HUDEP-2 (cell line): ENCODE results near the gene ADAM10.
"Not testable (repeated sequence)": the region's sequence is repeated elsewhere in the genome, so short reads cannot be mapped to it uniquely, and the experiment has no call there.

ENCODE experiments used
- DNase-seq, 76 experiments: peaks; one replicate each; lab custom pipeline; 2025; ENCODE audit not compliant: unreplicated experiment in 76 of 76; lab: John Stamatoyannopoulos, UW

The ADAM10 gene

DNA sequence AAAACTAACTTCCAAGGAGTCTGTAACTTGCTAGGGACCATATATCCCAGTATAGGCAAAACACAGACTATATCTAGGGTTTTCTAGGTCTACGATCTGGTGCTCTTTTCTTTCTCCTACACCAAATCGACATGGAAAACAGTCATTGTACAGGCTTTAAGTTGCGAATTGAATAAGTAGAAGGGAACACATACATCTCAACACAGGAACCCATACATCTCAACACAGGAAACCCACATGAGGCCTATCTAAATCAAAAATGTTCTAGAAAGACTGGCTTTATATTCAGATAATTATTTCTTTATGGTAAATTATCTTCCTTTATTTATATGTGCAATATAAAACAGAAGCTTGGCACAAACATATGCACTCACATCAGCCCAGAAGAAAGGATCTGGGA is 126.6 kb downstream of the ADAM10 start:
- DNase-seq: no peak

GRCh38 chr15:58620268-58620667 is 129.2 kb downstream of the ADAM10 start:
- not testable (repeated sequence) for DNase-seq

DNA sequence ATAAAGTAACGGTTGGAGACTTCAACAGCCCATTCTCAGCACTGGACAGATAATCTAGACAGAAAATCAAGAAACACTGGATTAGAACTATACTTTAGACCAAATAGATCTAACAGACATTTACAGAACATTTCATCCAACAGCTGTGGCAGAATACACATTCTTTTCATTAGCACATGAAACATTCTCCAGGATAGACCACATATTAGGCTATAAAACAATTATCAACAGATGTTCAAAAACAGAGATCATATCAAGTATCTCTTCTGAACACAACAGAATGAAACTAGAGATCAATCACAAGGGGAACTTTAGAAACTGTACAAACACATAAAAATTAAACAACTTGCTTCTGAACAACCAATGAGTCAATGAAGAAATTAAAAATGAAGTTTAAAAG is 133.3 kb downstream of the ADAM10 start:
- no peak for DNase-seq

DNA sequence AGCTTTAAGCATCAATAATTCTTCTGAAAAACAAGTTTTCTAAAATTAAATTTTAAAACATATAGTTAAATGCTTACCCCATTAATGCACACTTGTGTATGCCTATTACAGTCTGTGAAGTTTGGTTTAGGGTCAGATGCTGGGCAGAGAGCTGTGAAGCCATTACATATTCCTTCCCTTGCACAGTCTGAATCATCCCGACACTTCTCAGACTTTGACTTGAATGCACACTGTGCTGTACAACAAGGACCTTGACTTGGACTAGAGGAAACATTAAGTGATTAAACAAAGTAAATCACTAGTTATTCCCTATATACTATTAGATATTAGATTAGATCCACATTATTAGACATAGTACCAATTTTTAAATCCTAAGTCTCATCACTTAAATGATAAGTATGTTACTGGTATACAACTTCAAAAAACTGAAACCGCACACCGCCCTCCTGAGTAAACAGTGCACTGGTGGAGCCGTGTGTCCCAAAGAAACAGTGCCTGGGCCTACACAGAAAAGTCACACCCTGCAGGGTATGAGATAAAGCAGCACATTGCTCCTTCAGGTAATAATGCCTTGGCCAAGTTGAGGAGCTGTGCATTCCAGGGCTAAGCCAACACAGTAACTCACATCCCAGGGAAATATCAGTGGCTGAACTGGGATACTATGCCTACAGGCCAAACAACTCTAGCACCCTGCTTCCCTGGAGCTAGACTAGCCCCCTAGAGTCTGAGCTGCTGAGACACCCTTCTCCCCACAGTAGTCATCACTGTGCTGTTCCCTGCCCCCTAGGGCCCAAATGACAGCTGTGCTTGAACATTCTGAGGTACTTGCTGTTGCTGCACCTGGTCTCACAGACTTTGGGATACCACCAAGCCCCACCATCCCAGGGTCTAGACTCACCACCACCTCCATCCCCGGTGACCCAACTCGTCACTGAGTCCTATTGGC is 137.5 kb downstream of the ADAM10 start:
- DNase-seq: no peak

DNA sequence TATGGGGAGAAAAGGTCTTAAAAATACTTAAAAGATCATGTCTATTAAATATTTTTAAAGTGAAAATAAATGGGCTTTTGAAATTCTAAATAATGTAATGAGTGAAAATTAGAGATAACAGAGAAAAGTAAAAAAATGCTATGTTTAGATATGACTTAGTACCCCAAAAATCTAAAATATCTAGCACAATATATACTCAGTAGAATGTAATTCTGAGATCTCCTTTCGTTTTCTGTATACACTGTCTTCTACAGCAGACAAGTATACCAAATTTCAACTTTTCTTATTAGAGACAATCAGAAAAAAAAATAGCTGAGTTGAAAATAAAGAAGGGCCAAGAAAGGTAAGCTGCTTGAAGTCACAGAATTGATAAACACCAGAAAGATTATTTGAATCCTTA is 140.8 kb downstream of the ADAM10 start:
- no peak for DNase-seq

GRCh38 chr15:58608129-58608590 is 141.3 kb downstream of the ADAM10 start:
- no peak for DNase-seq

GRCh38 chr15:58606577-58607080 is 142.9 kb downstream of the ADAM10 start:
- no peak for DNase-seq

DNA sequence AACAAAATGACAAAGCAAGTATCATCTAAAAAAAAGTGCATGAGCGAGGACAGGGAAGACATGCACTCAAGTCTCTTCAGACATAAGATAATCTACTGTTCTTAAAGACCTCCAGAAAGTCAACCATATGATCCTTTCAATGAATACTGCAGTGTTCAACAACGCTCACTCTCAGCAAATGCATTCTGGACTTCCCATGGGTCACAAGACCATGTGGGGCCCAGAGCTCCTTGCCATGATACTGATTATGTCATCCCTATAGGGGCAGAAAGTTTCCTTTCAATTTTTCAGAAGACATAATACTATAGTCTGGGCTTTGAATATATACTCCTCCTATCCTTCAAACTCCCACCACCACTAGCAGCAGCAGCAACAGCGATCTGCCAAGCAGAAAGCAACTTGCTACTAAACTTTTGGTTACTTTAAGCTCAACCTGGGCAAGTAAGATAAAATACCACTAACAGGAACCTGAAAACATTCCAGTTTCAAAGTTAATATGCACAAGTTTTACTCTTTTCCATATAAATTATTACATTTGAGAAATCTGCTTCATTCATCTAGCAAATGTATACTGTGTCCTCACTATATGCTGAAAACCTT is 143.5 kb downstream of the ADAM10 start:
- no peak for DNase-seq

DNA sequence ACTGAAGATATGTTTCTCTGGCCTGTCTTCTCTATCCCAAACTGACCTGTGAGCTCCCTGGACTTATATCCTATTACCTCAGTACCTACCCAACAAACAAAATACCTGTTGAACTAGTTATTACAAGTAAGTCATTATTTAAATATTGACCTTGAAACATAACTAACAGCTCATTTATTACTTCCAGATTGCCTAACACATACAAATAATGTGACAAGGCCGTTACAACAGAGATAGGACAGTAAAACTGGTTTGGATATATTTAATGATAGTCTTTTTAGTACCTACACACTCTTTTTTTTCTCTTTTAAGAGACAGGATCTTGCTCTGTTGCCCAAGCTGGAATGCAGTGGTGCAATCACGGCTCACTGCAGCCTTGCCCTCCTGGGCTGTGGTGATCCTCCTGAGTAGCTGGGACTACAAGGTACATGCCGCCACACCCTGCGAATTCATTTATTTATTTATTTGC is 145.0 kb downstream of the ADAM10 start:
- no peak for DNase-seq

DNA sequence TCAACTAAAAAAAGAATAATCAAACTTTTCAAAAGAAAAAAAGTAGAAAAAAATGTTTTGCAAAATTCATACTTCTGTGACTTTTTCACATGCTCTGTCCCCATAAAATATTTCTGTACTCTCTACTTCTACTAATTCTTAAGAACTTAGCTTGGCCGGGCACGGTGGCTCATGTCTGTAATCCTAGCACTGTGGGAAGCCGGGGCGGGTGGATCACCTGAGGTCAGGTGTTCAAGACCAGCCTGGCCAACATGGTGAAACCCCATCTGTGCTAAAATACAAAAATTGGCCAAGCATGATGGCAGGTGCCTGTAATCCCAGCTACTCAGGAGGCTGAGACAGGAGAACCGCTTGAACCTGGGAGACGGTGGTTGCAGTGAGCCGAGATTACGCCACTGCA is 145.6 kb downstream of the ADAM10 start:
- not testable (repeated sequence) for DNase-seq

- no peak for DNase-seq
These were observed 146.7 kb downstream of the ADAM10 start for GRCh38 chr15:58602823-58603222.

DNA sequence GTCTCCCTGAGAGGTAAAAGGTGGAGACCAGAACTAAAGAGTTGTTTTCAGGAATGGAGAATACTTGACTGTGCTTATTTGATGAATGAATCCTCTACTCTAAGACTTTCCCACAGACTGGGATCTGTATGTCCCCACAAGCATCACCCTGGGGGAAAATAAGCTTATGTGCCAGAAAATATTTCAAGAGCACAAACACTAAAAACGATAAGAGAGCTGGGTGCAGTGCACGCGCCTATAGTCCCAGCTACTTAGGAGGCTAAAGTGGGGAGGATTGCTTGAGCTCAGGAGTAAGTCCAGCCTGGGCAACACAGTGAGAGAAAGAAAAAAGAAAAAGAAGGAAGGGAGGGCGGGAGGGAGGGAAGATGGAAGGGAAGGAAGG is 150.7 kb downstream of the ADAM10 start:
- DNase-seq: no peak

DNA sequence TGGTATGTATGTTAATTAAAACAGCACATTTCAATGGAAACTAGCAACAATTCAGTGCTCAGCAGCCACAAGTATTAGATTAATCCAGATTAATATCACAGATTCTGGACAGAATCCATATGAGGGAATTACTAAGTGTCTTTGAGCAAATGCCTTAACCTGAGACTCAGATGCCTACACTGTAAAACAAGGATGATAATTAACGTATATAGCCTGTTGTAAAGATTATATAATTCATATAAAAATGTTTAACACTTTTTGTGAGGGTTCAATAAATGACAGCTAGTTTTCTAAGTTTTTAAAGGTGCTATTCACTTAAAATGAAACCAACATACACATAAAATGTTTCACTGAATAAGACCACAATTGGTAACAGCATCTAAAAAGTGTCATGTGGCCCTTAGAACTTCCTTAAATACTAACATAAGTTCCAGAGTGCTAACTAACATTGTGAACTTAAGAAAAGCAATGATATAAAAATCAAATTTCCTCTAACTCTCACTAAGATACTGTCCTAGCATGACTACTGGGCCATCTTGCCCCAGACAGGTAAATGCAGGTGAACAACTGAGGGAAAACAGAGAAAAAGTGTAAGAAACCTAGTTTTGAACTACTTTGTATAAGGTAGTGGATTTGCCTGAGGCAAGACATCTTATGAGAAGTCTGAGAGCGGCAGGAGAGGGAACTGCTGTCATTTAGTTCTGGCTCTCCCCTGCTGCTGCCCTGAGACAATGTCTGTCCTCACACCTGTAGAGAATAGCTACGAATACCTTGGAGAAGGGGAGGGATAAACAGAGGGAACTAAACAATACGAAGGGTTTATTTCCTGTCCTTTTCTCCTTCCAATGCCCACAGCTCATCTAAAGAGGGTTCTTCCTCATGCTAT is 151.3 kb downstream of the ADAM10 start:
- no peak for DNase-seq

- no peak for DNase-seq
These were observed 153.8 kb downstream of the ADAM10 start for GRCh38 chr15:58595516-58596263.

GRCh38 chr15:58594898-58595297 is 154.6 kb downstream of the ADAM10 start:
- DNase-seq: no peak

GRCh38 chr15:58593870-58594269 is 155.6 kb downstream of the ADAM10 start:
- no peak for DNase-seq

DNA sequence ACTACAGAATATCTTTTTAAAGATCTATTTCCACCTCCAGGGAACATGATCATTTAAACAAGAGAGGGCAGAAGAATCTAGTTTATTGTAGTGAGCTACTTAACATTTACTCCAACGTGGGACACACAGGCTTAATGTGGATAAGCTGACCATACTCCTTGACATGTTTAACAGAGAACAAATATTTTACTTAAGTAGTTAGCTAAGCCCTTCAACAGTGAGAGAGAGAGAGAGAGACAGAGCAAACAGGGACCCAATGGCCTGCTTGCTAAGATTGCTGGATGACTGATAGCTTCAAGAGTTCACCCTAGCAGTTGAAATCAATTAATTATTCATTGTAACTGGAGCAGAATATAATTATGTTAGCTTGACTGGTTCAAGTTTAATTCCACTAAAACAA is 158.6 kb downstream of the ADAM10 start:
- no peak for DNase-seq

GRCh38 chr15:58590236-58590635 is 159.3 kb downstream of the ADAM10 start:
- no peak for DNase-seq

DNA sequence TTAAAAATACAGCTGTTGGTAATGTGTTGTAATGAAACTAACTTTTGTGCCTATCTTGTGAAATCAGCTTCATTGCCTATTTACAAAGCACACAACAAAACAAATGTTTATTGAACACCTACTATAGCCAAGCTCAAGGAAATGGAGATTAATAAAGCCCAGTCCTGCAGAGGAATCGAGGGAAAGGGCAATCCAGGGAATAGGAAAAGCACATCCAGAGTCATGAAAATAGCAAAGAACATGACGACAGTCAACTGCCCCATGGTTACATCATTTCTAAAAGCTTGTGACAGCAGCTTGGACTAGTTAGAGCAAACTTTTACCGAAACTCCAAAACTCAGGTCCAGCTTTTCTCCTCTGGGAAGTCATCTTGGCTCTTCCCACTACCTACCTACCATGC is 160.5 kb downstream of the ADAM10 start:
- no peak for DNase-seq

DNA sequence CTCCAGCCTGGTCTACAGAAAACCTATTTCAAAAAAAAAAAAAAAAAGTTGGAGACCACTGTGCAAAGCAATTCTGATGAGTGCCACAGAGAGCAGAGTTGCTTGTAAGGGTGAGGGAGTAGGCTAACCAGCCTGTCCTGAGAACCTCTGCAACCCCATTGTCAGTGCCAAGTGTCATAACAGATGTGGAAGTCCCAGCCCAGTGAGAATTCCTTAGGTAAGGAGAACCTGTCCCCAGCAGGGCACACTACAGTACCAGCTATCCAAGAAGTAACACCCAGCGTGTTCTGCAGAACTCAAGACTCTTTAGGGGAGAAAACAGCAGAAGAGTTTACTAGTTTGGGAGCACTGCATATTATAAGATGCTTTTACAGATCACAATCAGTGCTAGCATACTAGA is 161.4 kb downstream of the ADAM10 start:
- DNase-seq: no peak
